ENCODE results near the gene POLRMT. TPM values are rescaled to one million over a fixed set of nuclear protein-coding genes. Genes with fewer than 3 reads are reported as not detected.

POLRMT gene
- total RNA-seq, 1 donor, result 25.5 TPM

DNA sequence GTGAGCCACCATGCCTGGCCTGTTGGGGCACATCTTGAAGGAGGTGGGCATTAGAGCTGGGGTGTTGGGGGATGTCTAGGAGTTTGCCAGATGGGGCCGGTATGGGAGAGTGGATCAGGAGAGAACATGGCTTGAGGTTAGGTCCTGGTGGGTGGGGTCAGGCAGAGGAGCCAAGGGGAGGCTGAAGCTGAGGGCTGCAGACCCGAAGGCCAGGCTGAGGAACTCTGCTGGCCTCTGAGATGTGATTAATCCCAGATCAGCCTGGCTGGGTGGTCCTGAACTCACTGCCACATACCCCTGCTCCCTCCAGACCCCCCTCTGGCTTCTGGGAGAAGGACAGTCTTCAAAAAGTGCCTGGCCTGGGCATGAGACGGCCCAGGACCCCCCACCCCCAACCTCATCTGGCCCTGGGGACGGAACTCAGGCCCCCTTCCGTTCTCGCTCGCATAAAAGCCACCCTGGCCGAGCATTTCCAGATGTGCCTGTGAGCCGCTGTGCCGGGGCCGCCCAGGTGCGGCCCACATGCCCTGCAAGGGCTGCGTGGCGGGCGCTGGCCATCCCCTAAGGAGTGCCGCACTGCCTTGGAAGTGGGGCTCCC is 45.6 kb upstream of the POLRMT start:
- H3K4me3 ChIP-seq (ENCODE audit: low read depth, low read length), result peak overlapping the region; percentile 60
- DNase-seq (ENCODE audit: low read depth), result no peak
- no peak for TF ChIP-seq CTCF (IDR thresholded peaks at IDR 0.05; ENCODE audit: insufficient read depth, low read depth, low read length)

DNA sequence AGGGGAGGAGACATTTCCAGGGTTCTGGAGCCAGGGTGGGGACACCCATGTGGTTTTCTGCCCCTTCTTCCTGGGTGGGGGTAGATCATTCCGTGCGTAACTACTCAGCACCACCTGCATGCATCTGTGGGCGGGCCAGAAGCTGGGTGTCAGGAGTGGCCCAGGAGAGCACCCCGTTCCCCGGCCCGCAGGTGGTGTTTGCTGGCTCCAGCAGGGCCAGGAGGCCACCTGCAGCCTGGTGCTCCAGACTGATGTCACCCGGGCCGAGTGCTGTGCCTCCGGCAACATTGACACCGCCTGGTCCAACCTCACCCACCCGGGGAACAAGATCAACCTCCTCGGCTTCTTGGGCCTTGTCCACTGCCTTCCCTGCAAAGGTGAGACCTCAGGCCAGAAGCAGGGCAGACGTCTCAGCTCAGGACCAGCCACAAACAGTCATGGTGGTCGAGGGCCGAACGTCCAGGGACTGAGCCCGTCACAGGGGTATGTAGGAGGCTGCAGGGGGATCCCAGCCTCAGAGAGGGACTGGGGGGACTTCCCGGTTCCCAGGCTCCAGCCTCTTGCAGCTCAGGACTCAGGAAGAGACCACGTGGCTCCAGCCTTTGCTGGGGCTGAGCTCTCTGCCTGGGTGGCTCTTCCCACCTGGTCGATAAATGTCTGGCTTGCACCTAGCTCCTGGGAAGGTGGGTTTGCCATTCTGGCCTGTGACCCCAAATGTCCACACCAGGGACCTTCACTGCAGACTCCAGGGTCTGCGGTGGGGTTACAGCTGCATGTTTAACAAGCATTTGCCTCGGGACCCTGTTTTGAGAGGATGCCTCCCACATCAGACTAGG is 44.5 kb upstream of the POLRMT start:
- H3K4me3 ChIP-seq (ENCODE audit: low read depth, low read length), result peak overlapping the region; percentile 63
- TF ChIP-seq CTCF (IDR thresholded peaks at IDR 0.05; ENCODE audit: insufficient read depth, low read depth, low read length), result no peak
- no peak for DNase-seq (ENCODE audit: low read depth)

DNA sequence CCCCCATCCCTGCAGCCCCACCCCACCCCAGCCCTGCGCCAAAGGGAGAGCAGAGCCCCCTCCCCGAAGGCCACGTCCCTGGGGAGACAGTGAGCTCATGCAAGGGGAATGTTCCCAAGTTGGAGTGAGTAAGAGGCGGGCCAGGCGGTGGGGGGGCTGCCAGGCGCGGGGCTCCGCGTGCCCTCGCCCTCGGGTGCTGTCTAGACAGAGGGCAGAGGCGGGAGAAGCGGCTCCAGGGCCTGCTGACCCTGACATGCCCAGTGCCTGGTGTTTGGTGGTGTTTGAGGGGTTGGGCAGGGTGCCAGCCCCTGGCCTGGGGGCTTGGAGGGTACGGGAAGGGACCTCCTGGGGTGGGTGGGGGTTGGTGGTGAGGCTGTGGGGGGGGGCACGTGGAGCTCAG is 43.9 kb upstream of the POLRMT start:
- TF ChIP-seq CTCF (IDR thresholded peaks at IDR 0.05; ENCODE audit: insufficient read depth, low read depth, low read length), result no peak
- H3K4me3 ChIP-seq (ENCODE audit: low read depth, low read length), result peak overlapping the region; percentile 63
- peak; percentile 92 for DNase-seq (ENCODE audit: low read depth)

GRCh38 chr19:676339-677105 is 43.2 kb upstream of the POLRMT start, which contains the start of gene FSTL3:
Gene FSTL3, plus strand, starts transcription at chr19:676392. Its CDS starts 32 bp downstream, at chr19:676424.
- DNase-seq (ENCODE audit: low read depth), result peak; percentile 60
- no peak for TF ChIP-seq CTCF (IDR thresholded peaks at IDR 0.05; ENCODE audit: insufficient read depth, low read depth, low read length)
- H3K4me3 ChIP-seq (ENCODE audit: low read depth, low read length), result peak within 1 kb of the TSS; percentile 63

- H3K4me3 ChIP-seq (ENCODE audit: low read depth, low read length), result peak overlapping the region; percentile 53
- no peak for TF ChIP-seq CTCF (IDR thresholded peaks at IDR 0.05; ENCODE audit: insufficient read depth, low read depth, low read length)
- DNase-seq (ENCODE audit: low read depth), result no peak
These were observed 42.6 kb upstream of the POLRMT start for GRCh38 chr19:676007-676338.

GRCh38 chr19:674282-675151 is 41.2 kb upstream of the POLRMT start:
- H3K4me3 ChIP-seq (ENCODE audit: low read depth, low read length), result no peak overlapping the region
- DNase-seq (ENCODE audit: low read depth), result no peak
- no peak for TF ChIP-seq CTCF (IDR thresholded peaks at IDR 0.05; ENCODE audit: insufficient read depth, low read depth, low read length)

Data from fibroblast of villous mesenchyme (primary cell).